GM12872 (cell line): Measurements from ENCODE around the gene CDH7.

Experiments used
- TF ChIP-seq, protein P1 (sequence below): IDR thresholded peaks from 3 replicates; pipeline ENCODE4 v1.5.1; 2011; ENCODE audit warnings: low read depth, mild to moderate bottlenecking, low read length, moderate library complexity; ENCODE audit not compliant: insufficient read depth

The CDH7 gene

DNA sequence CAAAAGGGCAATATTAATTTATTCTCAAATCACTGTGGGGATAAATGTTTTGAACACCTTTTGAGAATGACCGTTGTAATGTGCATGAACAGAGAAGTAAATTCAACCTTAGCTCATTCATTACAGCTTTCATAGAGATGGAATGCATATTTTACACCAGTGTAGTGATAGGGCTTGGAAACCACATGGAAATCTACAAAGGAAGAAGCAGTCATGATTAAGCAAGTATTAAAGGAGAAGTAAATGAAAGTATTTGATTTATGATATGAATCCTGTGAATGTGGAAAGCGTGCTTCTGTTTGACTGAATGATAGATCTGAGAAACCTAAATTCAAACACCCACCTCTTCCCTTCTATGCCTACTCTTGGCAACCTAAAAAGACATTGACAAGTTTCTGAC, 64.7 kb downstream of the CDH7 start:
- TF ChIP-seq, protein P1, sequence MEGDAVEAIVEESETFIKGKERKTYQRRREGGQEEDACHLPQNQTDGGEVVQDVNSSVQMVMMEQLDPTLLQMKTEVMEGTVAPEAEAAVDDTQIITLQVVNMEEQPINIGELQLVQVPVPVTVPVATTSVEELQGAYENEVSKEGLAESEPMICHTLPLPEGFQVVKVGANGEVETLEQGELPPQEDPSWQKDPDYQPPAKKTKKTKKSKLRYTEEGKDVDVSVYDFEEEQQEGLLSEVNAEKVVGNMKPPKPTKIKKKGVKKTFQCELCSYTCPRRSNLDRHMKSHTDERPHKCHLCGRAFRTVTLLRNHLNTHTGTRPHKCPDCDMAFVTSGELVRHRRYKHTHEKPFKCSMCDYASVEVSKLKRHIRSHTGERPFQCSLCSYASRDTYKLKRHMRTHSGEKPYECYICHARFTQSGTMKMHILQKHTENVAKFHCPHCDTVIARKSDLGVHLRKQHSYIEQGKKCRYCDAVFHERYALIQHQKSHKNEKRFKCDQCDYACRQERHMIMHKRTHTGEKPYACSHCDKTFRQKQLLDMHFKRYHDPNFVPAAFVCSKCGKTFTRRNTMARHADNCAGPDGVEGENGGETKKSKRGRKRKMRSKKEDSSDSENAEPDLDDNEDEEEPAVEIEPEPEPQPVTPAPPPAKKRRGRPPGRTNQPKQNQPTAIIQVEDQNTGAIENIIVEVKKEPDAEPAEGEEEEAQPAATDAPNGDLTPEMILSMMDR, result no peak

DNA sequence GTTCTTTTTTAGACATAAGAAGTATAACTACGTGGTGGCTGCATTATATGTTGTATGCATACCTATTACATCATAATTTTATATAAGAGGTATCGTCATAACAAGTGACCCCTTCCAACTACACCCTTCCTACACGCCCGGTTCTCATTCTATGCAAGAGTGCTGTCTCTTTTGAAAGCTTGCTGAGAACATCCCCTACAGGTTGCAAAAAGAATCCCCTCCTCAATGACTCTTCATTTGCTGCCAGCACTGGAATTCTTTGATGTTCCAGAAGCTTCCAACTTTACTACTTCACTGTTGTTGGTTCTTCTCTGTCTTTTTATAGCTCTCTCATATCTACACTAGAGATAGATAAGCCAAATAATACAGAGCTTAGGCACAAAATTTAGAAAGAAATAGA, 66.4 kb downstream of the CDH7 start:
- TF ChIP-seq, protein P1, result no peak

DNA sequence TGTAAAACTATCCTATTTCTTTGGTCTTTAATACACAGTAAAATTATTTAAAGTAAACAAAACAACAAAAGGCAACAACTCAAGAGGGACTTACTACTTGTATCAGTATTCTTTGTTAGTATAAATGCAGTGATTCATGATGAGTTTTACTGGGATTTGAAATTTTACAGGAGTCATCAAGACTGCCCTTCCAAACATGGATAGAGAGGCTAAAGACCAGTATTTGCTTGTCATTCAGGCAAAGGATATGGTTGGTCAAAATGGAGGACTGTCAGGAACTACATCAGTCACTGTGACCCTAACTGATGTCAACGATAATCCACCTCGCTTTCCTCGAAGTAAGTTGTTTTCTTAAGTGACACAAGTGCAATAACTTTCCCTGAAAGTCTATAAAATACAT, 71.1 kb downstream of the CDH7 start:
- TF ChIP-seq, protein P1, result no peak

DNA sequence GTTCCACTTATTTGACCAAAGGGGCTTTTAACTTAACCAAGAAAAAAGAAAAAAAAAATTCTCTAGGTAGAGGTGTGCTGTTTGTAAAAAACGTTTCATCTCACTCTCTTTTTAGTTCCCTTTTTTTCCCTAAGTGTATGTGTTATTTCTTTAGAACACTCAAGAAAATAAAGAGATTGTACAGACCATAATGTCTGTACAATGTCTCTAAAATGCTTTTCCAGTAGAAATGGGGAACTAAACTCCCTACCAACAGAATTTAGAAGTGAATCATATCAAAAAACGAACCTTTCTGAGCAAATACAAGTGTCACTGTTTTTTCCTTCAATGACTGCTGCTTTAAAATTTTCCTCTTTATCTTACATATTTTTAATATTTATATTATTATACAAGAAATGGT, 72.0 kb downstream of the CDH7 start:
- TF ChIP-seq, protein P1, result no peak

DNA sequence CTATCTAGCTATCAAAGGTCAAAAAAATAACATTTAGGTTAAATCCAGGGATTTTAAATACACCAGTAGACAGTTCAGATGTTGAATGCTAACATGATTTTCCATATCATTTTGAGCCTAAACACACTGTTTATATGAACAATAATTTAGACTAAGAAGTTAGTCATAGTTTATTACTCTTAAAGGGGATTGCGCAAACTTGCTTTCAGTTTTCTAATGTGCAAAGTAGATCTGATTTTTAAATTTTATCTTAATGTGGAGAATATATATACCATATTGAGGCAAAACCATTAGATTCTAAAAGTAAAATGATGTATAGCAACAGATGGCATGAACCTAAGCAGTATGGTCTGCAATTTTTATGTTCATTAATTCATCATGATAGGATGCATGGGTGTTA, 76.6 kb downstream of the CDH7 start:
- TF ChIP-seq, protein P1, result no peak

DNA sequence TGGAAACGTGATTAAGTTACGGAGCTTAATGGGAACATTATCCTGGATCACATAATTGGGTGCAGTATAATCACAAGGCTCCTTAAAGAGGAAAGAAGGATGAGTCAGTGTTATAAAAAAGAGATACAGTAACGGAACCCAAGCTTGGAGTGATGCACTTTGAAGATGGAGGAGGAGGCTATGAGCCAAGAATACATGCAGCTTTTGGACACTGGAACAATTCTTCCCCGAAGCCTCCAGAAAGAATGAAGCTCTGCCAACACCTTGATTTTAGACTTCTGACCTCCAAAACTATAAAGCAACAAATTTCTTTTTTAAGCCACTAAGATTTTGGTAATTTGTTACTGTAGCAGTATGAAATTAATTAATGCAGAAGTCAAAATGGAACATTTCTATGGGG, 85.1 kb downstream of the CDH7 start:
- TF ChIP-seq, protein P1, result no peak

DNA sequence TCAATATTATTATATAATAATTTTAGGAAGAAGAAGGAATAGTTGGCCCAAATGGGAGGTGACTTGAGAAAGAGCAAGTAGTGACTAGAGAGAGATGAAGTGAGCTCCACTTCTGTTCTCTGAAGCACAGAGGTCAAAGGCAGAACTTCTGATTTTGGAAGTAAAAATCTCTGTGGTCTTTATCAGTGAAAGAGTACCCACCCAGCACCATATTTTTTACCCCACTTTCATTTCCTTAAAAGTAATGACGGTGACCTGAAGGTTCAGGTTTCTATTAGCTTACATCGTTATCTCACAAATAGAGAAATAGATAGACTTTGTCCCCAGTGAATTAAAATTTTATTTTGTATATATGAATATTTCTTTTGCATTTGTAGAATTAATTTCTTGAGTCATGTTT, 95.3 kb downstream of the CDH7 start:
- TF ChIP-seq, protein P1, result no peak

DNA sequence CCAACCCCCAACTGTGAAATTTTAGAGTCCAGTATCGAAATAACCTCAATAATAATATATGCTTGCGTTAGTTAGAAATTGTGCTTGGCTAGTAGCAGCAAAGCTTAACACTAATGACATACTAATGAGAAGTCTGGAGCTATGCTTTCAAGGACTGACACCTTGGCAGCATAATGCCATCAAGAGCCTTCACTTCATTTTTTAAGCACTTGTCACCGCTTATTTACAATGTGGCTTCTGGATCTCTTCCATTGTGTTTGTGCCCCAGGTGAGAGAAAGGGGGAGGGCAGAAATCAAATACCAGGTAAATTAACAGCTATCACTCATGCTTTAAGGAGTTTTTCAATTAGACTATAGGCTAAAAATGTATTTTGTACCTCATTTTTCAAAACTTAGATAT, 101.5 kb downstream of the CDH7 start:
- TF ChIP-seq, protein P1, result no peak
